HepG2 (cell line): Measurements from ENCODE around the gene NSD2. TPM values are rescaled to one million over a fixed set of nuclear protein-coding genes. Genes with fewer than 3 reads are reported as not detected.
A peak's percentile ranks its signal among the peaks of the same experiment; 100 is the strongest.

Source experiments
- ATF7 ChIP-seq, 2 experiments: fragments of 450-650 bp in 1 of 2; sonication (generic) in 1 of 2; formaldehyde crosslinking in 1 of 2; IDR thresholded peaks; 2 replicates each; pipeline versions ENCODE4 v1.4.0 to v1.6.1; 2016 to 2020; ENCODE audit warnings: antibody characterized with exemption in 1 of 2, mild to moderate bottlenecking in 1 of 2, missing genetic modification reagents in 1 of 2
- CBX1 ChIP-seq: IDR thresholded peaks from one replicate; pipeline ENCODE4 v1.6.1; 2016; ENCODE audit warnings: antibody characterized with exemption, low read depth
- ERF ChIP-seq: IDR thresholded peaks from 2 replicates; pipeline ENCODE4 v1.6.1; 2018; ENCODE audit warnings: missing biosample characterization, missing genetic modification reagents
- FLYWCH1 ChIP-seq: sonication (generic); formaldehyde crosslinking; IDR thresholded peaks from 2 replicates; pipeline ENCODE4 v1.8.1; 2023; ENCODE audit warnings: mild to moderate bottlenecking, missing genetic modification reagents
- GATAD1 ChIP-seq: IDR thresholded peaks from 2 replicates; pipeline ENCODE4 v1.6.1; 2016; ENCODE audit warnings: missing genetic modification reagents, missing compliant biosample characterization
- KAT7 ChIP-seq: IDR thresholded peaks from 2 replicates; pipeline ENCODE4 v1.6.1; 2018; ENCODE audit warnings: borderline replicate concordance, missing compliant biosample characterization
- KLF12 ChIP-seq: sonication (generic); formaldehyde crosslinking; IDR thresholded peaks from 2 replicates; pipeline ENCODE4 v1.4.0; 2020; ENCODE audit warnings: missing genetic modification reagents, borderline replicate concordance
- KLF16 ChIP-seq, 2 experiments: sonication (generic) in 1 of 2; formaldehyde crosslinking in 1 of 2; IDR thresholded peaks; 2 replicates each; pipeline versions ENCODE4 v1.6.1 to v1.8.0; 2016 to 2023; ENCODE audit warnings: missing genetic modification reagents in 2 of 2, missing compliant biosample characterization in 1 of 2
- MEIS1 ChIP-seq: sonication (generic); formaldehyde crosslinking; IDR thresholded peaks from 2 replicates; pipeline ENCODE4 v1.9.0; 2021; ENCODE audit warnings: mild to moderate bottlenecking, missing genetic modification reagents, moderate library complexity, borderline replicate concordance
- MLX ChIP-seq: IDR thresholded peaks from 2 replicates; pipeline ENCODE4 v1.6.1; 2016
- MTF2 ChIP-seq: sonication (generic); formaldehyde crosslinking; IDR thresholded peaks from 2 replicates; pipeline ENCODE4 v1.5.0; 2020; ENCODE audit warnings: missing genetic modification reagents, borderline replicate concordance
- PHF21A ChIP-seq: sonication (generic); formaldehyde crosslinking; IDR thresholded peaks from 2 replicates; pipeline ENCODE4 v1.5.0; 2020; ENCODE audit warnings: mild to moderate bottlenecking, missing genetic modification reagents
- POLR2A ChIP-seq, 2 experiments: IDR thresholded peaks; 2 replicates each; pipeline ENCODE4 v1.6.1; 2011; ENCODE audit warnings: low read depth in 2 of 2, low read length in 2 of 2, mild to moderate bottlenecking in 1 of 2, moderate library complexity in 1 of 2; ENCODE audit not compliant: insufficient read depth in 1 of 2
- REPIN1 ChIP-seq: sonication (generic); formaldehyde crosslinking; IDR thresholded peaks from 2 replicates; pipeline ENCODE4 v1.8.0; 2022; ENCODE audit warnings: missing genetic modification reagents, low read depth, mild to moderate bottlenecking, borderline replicate concordance
- TAF1 ChIP-seq: sonication (generic); formaldehyde crosslinking; IDR thresholded peaks from 2 replicates; pipeline ENCODE4 v1.4.0; 2020; ENCODE audit warnings: missing genetic modification reagents
- TP53 ChIP-seq: sonication (generic); formaldehyde crosslinking; conservative IDR thresholded peaks from 2 replicates; pipeline ENCODE4 v1.4.0; 2020; ENCODE audit warnings: missing genetic modification reagents
- ZBTB38 ChIP-seq: sonication (generic); formaldehyde crosslinking; IDR thresholded peaks from 2 replicates; pipeline ENCODE4 v1.5.1; 2020; ENCODE audit warnings: mild to moderate bottlenecking, missing genetic modification reagents
- ZBTB40 ChIP-seq, 2 experiments: fragments of 450-650 bp in 1 of 2; sonication (generic) in 1 of 2; formaldehyde crosslinking in 1 of 2; IDR thresholded peaks; 2 replicates each; pipeline versions ENCODE4 v1.6.1 to v1.8.0; 2016 to 2022; ENCODE audit warnings: antibody characterized with exemption in 1 of 2, mild to moderate bottlenecking in 1 of 2, missing genetic modification reagents in 1 of 2
- ZNF10 ChIP-seq: sonication (generic); formaldehyde crosslinking; IDR thresholded peaks from 2 replicates; pipeline ENCODE4 v1.4.0; 2020; ENCODE audit warnings: mild to moderate bottlenecking, low read depth, missing genetic modification reagents, borderline replicate concordance
- ZNF225 ChIP-seq: sonication (generic); formaldehyde crosslinking; IDR thresholded peaks from 2 replicates; pipeline ENCODE4 v1.4.0; 2020; ENCODE audit warnings: mild to moderate bottlenecking, missing genetic modification reagents
- polyA plus RNA-seq, 8 experiments: library from polyadenylated mRNA; depleted of rRNA in 3 of 8; stranded (reverse) in 7 of 8; unstranded in 1 of 8; fragments of >200 nt; fragmentation: Illumina TruSeq in 4 of 8; extraction: Trizol in 4 of 8; gene quantifications; 2 replicates each; pipeline versions ENCODE4 v1.2.1 to v1.2.3, GENCODE V29; 2011 to 2016; ENCODE audit warnings: low read depth in 4 of 8, missing spikeins in 1 of 8, mixed read lengths in 1 of 8; ENCODE audit not compliant: insufficient read depth in 1 of 8
- total RNA-seq, 5 experiments: library from RNA; depleted of rRNA; stranded (reverse); fragments of >200 nt; fragmentation: Illumina TruSeq; extraction: Trizol; gene quantifications; 2 replicates each; pipeline ENCODE4 v1.2.3, GENCODE V29; 2016; ENCODE audit warnings: low read depth in 1 of 5

The NSD2 gene
- total and polyA plus RNA-seq, 2 of the 13 experiments (the other 11 are each of a cell fraction or from before 2014, with no cell fraction given) = 22.0 to 65.9 TPM

GRCh38 chr4:1856071-1856942 lies 14.9 kb upstream of the NSD2 start, which contains the start of gene LETM1 (continued):
- TF ChIP-seq ZBTB40 (IDR thresholded peaks at IDR 0.05) = no peak
- peak; percentile 71 for TF ChIP-seq ZBTB40 (CRISPR knock-in tag; IDR thresholded peaks at IDR 0.05)
- no peak for TF ChIP-seq CBX1
- peak; percentile 69; the same call in 1 of the 2 replicates for TF ChIP-seq REPIN1 (CRISPR knock-in tag)
- TF ChIP-seq GATAD1 (CRISPR knock-in tag) = peak; percentile 87
- TF ChIP-seq ZNF10 (CRISPR knock-in tag) = no peak
- TF ChIP-seq MTF2 (CRISPR knock-in tag) = peak; percentile 34; the same call in 1 of the 2 replicates
- TF ChIP-seq KLF12 (CRISPR knock-in tag) = peak; percentile 77
- TF ChIP-seq ATF7 (IDR thresholded peaks at IDR 0.05) = no peak
- TF ChIP-seq ATF7 (CRISPR knock-in tag; IDR thresholded peaks at IDR 0.05) = no peak
- peak; percentile 89 for TF ChIP-seq TAF1 (CRISPR knock-in tag)
- TF ChIP-seq KAT7 (CRISPR knock-in tag) = peak; percentile 70; the same call in 1 of the 2 replicates
- peak; percentile 85; the same call in 1 of the 2 replicates for TF ChIP-seq TP53 (CRISPR knock-in tag)
- peak in 1 of 2 experiments; percentile 61; a peak in 2 of 4 replicates for TF ChIP-seq KLF16 (CRISPR knock-in tag; IDR thresholded peaks at IDR 0.05)
- no peak for TF ChIP-seq FLYWCH1
- TF ChIP-seq ERF = 0 out of 2 replicates have a peak, but pooled peaks have one; percentile 57
- TF ChIP-seq MEIS1 = peak; percentile 24; the same call in 1 of the 2 replicates
- peak; percentile 80 for TF ChIP-seq ZBTB38 (CRISPR knock-in tag)
- TF ChIP-seq PHF21A (CRISPR knock-in tag) = peak; percentile 87; the same call in 1 of the 2 replicates
- no peak for TF ChIP-seq MLX (CRISPR knock-in tag)
- TF ChIP-seq ZNF225 (CRISPR knock-in tag) = no peak; the same call in 1 of the 2 replicates
- peak in 1 of 2 experiments; percentile 58; a peak in 1 of 4 replicates for TF ChIP-seq POLR2A (IDR thresholded peaks at IDR 0.05; ENCODE audit: insufficient read depth in 1 of 2, low read depth in 2 of 2, low read length in 2 of 2)
